VCaP (cell line): ENCODE results near the gene DOCK4.

Experiments
- H3K27ac ChIP-seq: fragments of 450-650 bp; 2 replicates; pipeline ENCODE4 v1.5.1; 2017
- TF ChIP-seq, protein P1 (sequence below): fragments of 450-650 bp; conservative IDR thresholded peaks from 2 replicates; pipeline ENCODE4 v1.5.1; 2017; ENCODE audit warnings: mild to moderate bottlenecking, moderate library complexity

Gene DOCK4

GRCh38 chr7:112205343-112206237 is 609 bp downstream of the DOCK4 start:
- H3K27ac ChIP-seq, result peak overlapping the region; percentile 84
- TF ChIP-seq, protein P1, sequence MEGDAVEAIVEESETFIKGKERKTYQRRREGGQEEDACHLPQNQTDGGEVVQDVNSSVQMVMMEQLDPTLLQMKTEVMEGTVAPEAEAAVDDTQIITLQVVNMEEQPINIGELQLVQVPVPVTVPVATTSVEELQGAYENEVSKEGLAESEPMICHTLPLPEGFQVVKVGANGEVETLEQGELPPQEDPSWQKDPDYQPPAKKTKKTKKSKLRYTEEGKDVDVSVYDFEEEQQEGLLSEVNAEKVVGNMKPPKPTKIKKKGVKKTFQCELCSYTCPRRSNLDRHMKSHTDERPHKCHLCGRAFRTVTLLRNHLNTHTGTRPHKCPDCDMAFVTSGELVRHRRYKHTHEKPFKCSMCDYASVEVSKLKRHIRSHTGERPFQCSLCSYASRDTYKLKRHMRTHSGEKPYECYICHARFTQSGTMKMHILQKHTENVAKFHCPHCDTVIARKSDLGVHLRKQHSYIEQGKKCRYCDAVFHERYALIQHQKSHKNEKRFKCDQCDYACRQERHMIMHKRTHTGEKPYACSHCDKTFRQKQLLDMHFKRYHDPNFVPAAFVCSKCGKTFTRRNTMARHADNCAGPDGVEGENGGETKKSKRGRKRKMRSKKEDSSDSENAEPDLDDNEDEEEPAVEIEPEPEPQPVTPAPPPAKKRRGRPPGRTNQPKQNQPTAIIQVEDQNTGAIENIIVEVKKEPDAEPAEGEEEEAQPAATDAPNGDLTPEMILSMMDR, result 0 out of 2 replicates have a peak, but pooled peaks have one; percentile 3

- TF ChIP-seq, protein P1, result no peak
- peak overlapping the region; percentile 84 for H3K27ac ChIP-seq
These were observed 1.5 kb downstream of the DOCK4 start for GRCh38 chr7:112204499-112205342.

GRCh38 chr7:112203365-112203739 is 2.8 kb downstream of the DOCK4 start:
- no peak overlapping the region for H3K27ac ChIP-seq
- TF ChIP-seq, protein P1, result no peak

DNA sequence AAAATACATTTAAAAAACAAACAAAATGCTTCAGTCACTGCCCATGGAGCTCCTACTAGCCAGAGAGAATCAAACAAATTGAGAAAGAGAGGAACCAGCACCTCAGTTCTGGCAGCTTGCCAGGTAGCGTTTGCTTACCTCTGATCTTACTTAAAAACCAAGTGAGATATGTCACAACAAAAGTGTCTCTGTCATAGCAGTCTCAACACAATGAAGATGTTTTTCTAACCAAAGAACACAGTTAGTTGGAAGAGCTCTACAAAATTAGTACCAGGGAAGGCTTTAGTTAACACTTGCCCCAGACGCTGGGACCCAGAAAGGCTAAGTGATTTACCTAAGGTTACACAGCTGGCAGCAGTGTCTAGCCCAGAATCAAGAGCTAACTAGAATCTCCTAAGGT is 3.4 kb downstream of the DOCK4 start:
- TF ChIP-seq, protein P1, result no peak
- H3K27ac ChIP-seq, result no peak overlapping the region

DNA sequence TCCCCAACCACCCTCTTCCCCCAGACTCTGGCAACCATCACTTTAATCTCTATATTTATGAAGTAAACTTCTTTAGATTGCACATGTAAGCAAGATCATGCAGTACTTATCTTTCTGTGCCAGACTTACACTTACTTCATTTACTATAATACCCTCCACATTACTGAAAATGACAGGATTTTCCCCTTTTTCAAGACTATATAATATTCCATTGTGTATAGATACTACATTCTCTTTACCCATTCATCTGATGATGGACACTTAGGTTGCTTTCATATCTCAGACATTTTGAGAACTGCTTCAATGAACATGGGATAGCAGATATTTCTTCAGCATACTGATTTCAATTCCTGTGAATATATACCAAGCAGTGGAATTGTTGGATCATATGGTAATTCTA is 4.4 kb downstream of the DOCK4 start:
- no peak overlapping the region for H3K27ac ChIP-seq
- TF ChIP-seq, protein P1, result no peak

DNA sequence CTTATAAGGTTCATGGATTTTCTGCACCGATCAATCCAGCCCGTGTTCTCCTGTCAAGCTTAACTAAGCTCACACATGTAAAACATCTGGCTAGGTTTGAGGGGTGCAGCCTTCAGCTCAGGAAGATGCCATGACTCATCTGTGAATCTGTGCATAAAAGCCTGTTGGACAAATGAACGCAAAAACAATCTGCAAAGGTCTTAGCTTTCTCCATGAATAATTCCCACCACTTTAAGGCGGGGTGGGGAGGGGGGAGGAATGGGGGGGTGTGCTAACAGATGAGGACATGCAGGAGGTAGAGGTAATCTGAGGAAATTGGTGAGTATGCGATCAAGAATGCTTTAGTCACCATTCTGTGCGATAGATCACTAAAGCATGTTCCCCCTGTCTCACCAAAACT is 4.8 kb downstream of the DOCK4 start:
- H3K27ac ChIP-seq, result no peak overlapping the region
- TF ChIP-seq, protein P1, result no peak

DNA sequence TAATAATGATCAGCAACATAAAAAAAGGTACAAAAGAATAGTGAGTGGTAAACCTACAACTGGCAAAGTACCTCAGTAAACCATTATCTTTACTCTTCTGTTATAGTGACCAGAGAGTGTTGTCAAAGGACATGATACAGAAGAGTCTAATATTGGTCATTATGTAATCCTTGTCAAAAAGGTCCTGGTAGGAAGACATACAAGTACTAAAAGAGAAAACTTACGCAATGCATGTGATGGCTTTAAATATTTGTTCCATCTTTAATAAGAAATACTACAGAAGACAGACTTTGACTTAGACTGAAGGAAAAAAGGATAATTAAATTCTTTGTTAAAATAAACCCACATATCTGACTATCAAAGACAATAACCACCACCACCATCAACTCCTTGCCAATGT is 6.5 kb downstream of the DOCK4 start:
- H3K27ac ChIP-seq, result no peak overlapping the region
- TF ChIP-seq, protein P1, result no peak
